Activated CD4-positive, CD25-positive, alpha-beta regulatory T cell treated with anti-CD3 and anti-CD28 coated beads, Interleukin-2, amount 50 U/mL, for 24 hours (primary cell): Measurements from ENCODE around the gene ZNF302.
"Not testable (repeated sequence)": the region's sequence is repeated elsewhere in the genome, so short reads cannot be mapped to it uniquely, and the experiment has no call there.

ENCODE experiments used
- ATAC-seq, 2 donors: fragments of 150-1000 bp; cut with Tn5 transposase; one replicate each; pipeline ENCODE4 v1.10.0; 2021; ENCODE audit warnings: mild to moderate bottlenecking in 1 of 2, moderate library complexity in 1 of 2

ZNF302 gene

DNA sequence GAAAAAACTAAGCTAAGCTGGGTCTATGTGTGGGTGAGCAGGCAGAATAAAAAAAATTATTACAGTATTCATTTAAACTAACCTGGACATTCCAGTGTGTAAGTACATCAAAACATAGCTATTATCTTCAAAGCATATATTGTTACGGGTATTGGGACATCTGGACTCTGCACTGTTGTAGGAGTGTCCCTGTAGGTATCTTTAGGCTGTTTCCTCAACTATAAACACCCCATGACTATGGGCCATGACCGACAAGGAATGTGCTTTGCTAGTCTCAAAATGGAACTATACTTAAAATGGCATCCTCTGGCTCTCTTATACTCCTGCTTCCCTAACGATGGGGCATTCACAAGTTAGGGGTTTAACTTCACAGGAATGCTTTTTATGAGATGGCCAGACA, 3.9 kb upstream of the ZNF302 start:
- no peak for ATAC-seq

DNA sequence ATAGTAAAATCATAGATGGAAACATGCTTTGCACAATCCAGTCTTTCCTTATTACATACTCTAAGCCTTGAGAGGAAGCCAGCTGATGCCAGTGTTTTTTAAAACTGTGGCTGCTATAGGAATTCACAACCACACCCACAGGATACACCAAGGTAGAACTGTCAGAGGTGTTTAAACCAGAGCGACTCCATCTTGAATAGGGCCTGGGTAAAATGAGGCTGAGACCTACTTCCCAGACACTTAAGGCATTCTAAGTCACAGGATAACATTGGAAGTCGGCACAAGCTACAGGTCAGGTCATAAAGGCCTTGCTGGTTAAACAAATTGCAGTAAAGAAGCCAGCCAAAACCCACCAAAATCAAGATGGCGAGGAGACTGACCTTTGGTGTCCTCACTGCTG, 2.2 kb upstream of the ZNF302 start:
- ATAC-seq, result no peak

DNA sequence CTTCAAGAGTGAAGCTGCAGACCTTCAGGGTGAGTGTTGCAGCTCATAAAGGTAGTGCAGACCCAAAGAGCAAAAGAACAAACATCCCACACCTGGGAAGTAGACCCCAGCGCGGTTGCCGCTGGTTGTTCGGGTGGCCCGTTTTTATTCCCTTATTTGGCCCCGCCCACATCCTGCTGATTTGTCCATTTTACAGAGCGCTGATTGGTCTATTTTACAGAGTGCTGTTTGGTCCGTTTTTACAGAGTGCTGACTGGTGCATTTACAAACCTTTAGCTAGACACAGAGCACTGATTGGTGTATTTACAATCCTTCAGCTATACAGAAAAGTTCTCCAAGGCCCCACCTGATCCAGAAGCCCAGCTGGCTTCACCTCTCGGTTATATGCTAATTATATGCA, 1.6 kb upstream of the ZNF302 start:
- no peak for ATAC-seq

DNA sequence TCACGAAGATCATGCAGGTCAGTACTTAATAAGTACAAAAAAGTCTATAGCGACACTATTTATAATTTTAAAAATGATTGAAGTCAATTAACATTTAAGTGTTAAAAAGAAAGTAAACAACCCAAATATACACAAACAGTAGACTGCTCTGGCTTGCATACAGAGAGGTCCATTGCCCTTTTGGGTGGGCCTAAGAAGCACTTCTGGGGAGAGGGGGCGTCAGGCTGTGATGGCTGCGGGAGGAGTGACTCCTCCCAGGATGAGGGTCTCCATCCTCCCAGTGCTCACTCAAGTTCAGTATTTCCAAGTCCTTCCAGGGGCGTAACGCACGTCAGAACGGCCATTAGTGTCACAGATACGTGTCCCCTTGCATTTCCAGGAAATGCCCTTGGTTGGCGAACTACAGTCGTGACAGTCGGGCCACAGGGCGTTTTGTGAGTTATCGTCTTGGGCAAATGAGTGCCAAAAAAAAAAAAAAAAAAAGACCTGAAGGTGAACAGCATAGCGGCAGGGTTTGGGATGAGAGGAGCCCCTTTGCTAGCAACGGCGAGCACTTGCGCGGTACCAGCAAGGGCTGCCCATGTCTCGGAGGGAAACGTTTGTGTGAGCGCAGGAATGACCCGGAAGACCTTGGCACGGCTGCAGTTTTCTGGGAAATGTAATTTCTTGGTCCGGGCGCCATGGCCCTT, 637 bp upstream of the ZNF302 start, which contains the start of gene SCGB2B2:
SCGB2B2 (minus strand) TSS at position 463 of the 689 bp plus-strand sequence. CDS start 82,596 bp downstream, outside the sequence.
- ATAC-seq, result peak; percentile 72 to 79

DNA sequence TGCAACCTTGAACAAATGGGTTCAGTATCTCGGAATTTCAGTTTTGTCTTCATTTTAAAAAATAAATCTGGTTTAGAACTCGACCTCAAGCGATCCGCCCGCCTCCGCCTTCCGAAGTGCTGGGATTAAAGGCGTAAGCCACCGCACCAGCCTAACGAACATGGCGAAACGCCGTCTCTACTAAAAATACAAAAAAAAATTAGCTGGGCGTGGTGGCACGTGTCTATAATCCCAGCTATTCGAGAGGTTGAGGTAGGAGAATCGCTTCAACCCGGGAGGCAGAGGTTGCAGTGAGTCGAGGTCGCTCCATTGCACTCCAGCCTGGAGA, 571 bp downstream of the ZNF302 start:
- no peak for ATAC-seq

DNA sequence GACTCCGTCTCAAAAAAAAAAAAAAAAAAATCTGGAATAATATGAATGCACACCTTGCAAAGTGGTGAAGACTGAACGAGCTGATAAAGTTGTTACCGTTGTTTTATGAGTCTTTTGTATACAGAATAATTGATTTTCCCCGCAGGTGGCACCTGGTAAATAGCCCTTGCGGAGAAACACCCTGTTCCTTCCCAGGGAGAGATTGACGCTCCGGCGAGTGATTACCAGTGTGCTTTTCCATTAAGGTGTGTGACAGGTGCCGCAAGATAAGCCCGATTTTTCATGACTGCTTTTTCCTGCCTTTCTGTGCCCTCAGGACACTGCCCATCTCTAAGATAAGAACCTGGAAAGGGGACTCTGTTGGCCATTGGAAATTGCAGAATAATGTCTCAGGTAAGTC, 943 bp downstream of the ZNF302 start:
- no peak for ATAC-seq

DNA sequence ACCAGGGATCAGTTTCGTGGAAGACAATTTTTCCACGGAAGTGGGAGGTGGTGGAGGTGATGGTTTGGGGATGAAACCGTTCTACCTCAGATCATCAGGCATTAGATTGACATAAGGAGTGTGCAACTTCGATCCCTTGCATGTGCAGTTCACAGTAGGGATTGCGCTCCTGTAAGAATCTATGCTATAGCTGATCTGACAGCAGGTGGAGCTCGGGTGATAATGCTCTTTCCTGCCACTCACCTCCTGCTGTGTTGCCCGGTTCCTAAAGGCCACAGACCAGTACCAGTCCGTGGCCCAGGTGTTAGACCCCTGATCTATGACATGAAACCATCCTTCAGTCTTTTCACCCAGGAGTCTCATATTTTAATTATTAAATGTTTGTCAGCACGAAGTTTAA, 4.0 kb downstream of the ZNF302 start:
- no peak for ATAC-seq

DNA sequence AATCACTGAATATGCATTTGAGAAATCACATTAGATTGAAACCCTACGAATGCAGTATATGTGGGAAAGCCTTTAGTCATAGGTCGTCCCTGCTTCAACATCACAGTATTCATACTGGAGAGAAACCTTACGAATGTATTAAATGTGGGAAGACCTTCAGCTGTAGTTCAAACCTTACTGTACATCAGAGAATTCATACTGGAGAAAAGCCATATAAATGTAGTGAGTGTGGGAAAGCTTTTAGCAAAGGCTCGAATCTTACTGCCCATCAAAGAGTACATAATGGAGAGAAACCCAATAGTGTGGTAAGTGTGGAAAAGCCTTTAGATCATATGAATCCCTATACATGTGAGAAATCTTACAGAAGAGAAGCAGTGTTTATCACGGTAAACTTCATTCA, 7.8 kb downstream of the ZNF302 start:
- not testable (repeated sequence) for ATAC-seq

DNA sequence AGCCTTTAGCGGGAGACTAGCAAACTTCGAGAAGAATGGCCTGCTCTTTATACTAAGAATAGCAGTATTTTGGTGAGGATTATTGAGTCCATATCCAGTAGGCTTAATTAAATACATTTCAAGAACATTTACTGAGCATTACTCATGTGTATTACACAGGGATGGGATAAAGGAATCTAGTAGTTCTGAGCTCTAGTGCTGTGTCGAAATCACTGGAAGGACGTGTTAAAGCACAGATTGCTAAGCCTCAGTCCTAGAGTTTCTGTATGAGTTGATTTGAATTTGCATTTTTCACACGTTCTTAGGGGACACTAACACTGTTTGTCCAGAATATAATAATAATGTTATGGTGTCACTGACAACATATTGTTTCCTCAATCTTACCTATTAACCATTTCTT, 9.0 kb downstream of the ZNF302 start:
- ATAC-seq, result no peak

DNA sequence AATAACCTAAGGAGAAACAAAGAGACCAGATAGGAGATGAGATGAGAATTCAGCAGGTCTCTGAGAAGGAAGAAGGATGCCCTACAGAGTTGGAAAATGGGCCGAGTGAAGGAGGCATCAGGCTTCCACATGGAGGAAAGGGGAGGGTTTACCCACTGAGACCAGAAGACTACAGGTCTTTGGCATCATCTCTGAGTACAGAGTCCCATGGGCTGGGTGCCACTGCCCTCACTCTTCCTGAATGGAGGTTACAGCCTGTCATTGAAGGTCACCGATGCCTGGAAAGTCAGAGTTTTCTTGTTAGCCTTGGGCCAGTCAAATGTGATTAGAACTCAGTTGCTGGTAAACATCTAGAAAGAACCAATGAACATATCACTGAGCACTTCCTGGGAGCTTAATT, 9.9 kb downstream of the ZNF302 start:
- no peak for ATAC-seq

DNA sequence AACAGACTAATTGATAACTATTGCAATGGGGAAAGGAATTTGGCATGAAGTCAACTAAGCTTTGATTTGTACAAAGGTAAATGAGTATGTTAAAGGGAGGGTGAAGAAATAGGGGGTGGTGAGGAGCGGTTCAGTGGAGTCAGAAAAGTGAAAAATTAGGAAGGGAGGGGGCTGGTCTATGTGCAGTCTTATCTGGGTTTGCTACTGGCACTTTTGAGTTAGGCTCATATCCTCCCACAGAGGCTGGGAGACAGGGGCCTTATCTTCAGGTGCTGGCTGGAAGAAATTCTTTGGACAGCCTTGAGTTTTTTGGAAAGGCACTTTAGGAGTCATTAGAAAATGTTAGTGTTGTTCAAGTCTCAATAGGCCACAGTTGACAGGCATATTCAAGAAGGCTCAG, 11.1 kb downstream of the ZNF302 start:
- ATAC-seq, result no peak

DNA sequence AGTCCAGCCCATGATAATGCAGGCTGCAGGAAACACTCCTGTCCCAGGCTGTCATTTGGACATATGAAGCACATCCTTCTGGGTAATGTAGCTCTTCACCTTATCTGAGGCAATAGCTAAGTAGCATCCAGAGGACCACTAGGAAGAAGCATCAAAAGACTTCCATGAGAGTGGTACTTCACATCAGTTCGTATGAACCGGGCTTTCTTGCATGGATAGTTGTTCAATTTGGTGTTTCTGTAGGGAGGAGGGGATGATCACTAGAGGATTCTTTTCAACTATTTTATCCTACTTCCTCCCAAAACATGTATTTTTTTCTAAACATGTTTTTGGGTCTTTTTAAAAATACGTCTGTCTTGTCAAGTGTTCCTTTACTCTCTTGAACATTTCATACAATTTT, 12.9 kb downstream of the ZNF302 start:
- no peak for ATAC-seq

DNA sequence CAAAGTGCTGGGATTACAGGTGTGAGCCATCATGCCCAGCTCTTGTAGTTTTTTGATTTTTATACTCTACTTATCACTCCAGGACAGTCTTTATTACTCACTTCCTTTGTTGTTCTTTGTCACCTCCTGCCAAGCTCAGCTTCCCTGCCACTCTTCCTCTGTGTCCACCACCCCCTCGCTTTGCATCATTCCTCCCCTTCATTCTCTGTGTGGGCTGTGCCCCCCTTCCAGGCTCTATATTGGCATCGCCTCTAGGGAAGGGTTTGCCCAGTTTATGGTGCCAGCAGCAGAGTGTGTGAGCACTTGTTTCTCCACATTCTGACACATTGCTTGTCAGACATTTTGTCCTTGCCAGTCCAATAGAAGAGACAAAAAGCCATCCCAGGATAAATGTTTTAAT, 15.1 kb downstream of the ZNF302 start:
- no peak for ATAC-seq

DNA sequence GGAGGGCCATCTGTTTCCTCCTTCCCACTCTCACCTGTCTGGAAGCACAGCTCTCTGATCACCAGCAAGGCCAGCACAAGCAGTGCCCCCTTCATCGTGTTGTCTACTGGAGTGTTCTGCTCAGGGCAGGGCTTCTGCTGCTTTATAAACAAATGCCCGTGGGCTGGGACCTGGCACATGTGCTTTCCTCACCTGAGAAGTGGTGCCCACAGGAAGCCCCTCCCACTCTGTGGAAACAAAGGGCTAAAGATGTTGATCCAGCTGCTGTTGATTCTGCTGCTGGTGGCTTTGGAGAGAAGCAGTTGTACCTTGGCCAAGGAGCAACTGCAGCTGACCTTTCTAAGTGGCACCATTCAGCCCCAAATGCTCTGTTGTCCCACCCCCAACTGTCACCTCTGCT, 30.2 kb downstream of the ZNF302 start:
- ATAC-seq, result no peak

DNA sequence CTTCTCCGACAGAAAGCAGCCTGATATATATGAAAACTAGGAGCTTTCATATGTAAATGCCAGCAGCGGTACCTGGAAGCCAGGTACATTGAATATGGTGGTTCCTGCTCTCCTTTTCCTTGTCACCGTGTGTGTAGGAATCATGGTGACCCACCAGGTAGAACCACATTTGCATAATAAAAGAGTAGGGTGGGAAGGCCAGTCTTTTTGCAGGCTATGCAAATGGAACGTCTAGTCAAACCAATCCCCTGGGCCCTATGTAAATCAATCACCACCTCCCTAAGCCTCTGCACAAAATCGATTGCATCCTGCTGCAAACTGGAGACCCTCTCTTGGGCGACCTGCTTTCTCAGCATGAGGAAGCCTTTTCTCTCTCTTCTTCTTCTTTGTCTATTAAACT, 34.4 kb downstream of the ZNF302 start:
- no peak for ATAC-seq

DNA sequence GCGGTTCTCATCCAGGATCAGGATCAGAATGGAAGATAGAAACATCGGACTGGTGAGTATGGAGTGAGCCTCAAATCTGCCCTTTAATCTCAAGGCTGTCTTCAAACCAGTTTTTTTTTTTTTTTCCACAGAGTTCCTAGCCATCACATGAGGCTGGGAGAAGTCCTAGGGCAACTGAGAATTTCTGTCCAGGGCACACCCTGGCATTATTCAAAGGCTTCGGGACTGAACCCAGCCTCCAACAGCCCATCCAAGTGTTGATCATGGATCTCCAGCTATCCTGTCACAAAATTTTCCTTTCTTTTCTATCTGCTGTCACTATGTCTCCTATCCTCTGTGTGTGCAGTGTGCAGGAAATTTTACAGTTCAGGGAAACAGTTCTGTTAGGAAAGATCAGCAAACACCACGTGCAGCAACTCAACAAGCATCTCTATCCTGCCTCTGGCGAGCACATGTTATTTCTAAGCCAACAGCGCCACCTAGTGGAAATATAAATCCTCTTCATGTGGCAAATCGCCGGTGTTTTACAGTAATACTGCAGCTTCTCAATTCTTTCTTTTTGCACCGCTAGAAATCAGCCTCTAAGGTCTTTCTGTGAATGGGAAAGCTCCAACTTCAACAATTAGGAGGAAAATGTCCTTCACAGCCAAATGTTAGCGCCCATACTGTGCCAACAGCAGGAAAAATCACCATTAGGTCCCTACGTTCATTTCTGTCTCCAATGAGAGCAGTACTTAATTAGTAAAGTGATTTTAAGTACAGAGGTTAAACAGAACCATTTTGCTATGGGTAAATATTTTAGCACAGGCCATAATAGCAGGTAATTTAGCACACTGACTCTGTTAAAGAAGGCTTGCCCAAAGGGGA, 35.1 kb downstream of the ZNF302 start:
- peak; percentile 43 to 51 for ATAC-seq

DNA sequence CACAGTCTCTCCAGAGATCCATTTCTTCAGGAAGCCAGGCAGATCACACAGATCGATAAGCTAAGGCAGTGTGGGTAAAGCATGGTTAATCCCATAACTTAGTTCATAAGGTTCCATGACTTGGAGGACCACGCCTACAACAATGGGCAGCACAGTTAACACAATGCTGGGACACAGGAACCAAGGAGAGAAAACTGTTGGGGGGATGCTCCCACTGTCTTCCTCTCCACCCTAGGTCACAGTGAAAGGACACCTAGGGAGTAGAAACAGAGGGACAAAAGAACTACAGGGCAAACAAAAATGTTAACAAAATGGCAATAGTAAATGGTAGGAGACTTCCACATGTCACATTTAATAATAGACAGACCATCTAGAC, 35.8 kb downstream of the ZNF302 start:
- ATAC-seq, result no peak

DNA sequence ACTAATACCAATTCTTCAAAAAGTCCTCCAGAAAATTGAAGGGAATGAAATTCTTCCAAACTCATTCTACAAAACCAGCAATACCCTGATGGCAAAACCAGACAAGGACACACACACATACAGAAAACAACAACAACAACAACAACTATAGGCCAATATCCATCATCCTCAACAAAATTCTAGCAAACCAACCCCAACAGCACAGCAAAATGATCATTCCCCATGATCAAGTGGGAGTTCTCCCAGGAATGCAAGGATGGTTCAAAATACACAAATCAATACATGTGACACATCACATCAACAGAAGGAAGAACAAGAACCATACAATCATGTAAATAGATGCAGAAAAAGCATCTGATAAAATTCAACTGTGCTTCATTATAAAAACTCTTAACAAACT, 37.9 kb downstream of the ZNF302 start:
- no peak for ATAC-seq

DNA sequence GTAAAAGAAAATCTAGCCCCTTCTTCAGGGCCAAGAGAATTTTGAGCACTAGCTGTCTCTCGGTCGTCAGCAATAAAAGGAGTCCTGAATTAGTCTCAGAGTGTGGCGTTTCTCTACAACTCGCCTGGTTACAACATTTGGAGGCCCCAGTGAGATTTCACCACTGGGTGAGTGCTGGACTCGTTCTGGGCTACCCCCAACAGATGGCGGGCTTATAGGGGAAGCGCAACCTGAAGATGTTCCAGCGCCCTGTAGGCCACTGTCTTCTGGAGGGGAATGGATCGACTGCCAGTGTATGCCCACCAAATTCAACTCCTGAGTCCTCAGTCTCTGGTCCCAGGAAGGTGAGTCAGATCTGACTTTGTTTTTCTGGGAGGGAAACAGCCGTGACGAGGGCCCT, 44.9 kb downstream of the ZNF302 start:
- no peak for ATAC-seq

DNA sequence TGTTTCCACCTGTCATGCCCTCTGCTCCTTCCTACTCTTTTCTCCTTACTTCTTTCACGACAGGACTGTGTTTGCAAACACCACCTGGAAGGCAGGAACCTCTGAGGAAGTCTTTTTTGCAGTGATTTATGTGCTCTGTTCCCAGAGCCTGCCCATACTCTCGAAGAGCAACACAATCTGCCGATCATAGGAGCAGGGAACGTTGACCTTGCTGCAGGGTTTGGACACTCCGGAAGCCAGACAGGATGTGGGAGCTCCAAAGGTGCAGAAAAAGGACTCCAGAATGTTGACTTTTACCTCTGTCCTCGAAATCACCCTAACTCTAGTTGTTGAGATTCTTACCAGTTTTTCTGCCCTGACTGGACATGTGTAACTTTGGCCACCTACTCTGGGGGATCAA, 47.9 kb downstream of the ZNF302 start:
- no peak for ATAC-seq

DNA sequence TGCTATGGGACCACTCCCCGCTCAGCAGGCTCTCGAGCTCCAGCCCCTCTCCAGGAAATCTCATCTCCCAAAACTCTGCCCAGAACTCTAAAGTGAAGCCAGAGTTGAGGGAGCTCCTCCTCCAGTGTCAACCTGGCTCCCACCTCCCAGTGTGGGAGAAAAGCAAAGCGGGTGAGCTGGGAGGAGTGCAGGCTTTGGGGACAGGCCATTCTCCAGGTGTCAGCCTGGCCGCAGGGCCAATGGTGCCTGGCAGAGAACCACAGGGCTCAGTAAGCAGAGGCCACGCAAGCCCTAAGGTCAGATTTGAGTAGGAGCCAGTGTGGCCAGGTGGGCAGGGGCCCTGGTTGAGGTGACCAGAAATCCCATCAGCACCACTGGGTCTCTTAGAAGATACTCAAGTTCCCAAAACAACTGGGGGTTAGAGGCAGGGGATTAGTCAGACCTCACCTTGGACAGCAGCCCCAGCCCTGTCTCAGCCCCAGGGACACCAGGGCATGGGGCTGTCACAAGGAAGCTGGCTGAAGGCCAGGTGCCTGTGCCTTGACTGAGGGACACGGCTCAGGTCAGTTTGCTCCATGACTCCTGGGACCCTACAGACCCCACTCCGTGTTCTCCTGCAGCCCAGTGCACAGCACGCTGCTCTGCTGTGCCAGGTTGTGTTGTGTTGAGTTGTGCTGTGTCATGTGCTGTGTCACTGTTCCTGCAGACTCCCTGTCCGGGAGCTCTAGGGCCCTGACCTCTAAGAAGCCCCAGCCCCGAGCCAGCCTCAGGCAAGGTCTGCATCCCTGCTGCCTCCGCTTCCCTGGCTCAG, 53.7 kb downstream of the ZNF302 start:
- no peak for ATAC-seq

DNA sequence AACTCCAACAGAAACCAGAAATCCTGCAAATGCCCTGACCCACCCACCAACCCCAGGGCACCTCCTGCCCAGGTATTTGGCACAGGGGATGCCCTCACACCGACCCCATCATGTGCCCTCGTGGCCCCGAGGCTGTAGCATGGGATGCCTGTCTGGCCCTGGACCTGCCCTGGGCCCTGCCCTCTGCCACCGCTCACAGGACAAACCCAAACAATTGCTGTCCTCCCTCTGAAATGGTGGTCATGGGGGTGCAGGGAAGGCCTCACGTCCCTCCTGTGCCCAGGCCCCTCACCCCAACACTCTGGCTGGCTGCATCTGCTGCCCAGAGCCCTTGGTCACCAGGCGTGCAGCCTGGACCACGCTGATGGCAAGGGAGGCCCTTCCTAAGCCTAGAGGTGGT, 54.5 kb downstream of the ZNF302 start:
- ATAC-seq, result no peak

DNA sequence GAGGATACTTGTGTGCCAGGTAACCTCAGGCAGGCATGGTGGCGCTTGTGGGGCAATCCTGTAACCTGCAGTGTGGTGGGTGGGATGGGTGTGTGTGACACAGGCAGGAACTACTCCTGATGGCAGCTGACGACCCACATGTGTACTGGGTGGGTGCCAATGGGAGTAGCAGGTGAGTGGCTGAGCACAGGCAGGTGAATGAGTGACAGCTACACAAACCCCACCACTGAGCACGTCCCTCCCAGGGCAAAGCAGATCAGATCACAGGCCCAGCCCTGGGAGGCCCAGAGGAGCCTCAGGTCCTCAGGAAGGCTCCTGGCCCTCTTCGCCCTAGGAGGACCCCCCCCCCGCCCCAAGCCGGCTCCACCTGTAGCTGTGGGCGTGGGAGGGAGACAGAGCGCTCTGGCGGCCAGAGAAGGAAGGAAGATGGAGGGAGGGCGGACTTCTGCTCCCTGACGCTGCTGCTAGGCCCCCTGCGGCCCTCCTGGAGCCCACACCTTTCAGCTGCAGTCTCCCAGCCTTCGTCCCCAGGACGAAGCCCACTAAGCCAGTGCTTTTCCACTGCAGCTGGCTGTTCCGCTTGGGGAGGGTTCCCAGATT, 55.2 kb downstream of the ZNF302 start:
- ATAC-seq, result no peak
